LNCaP clone FGC (cell line): Measurements from ENCODE around the gene MOXD1.
A peak's percentile ranks its signal among the peaks of the same experiment; 100 is the strongest.

ENCODE experiments used
- DNase-seq: peaks from one replicate; pipeline ENCODE4 v3.0.0-alpha.2; 2011; ENCODE audit warnings: low read depth
- H3K4me3 ChIP-seq: 2 replicates; pipeline ENCODE4 v1.5.1; 2011; ENCODE audit warnings: mild to moderate bottlenecking, low read depth, low read length, control low read depth
- CTCF ChIP-seq: IDR thresholded peaks from 2 replicates; pipeline ENCODE4 v1.5.1; 2012; ENCODE audit warnings: mild to moderate bottlenecking; ENCODE audit not compliant: control insufficient read depth, insufficient read depth; ENCODE audit errors: extremely low read depth

Gene MOXD1

GRCh38 chr6:132247381-132248159 lies 153.7 kb downstream of the MOXD1 start:
- TF ChIP-seq CTCF, result 0 out of 2 replicates have a peak, but pooled peaks have one; percentile 10
- DNase-seq, result no peak
- no peak overlapping the region for H3K4me3 ChIP-seq

- TF ChIP-seq CTCF, result no peak
Observed at GRCh38 chr6:132246632-132247270, 154.5 kb downstream of the MOXD1 start.

GRCh38 chr6:132246120-132246617 lies 155.1 kb downstream of the MOXD1 start:
- DNase-seq, result no peak
- TF ChIP-seq CTCF, result no peak
- H3K4me3 ChIP-seq, result no peak overlapping the region

More at GRCh38 chr6:132246632-132247270, 154.5 kb downstream of the MOXD1 start:
- H3K4me3 ChIP-seq, result no peak overlapping the region
- DNase-seq, result no peak
